ENCODE results near the gene PTPRM.

- TF ChIP-seq CTCF (IDR thresholded peaks at IDR 0.05; ENCODE audit: low read depth, low read length) (no peak), POLR2A (IDR thresholded peaks at IDR 0.05; ENCODE audit: extremely low read depth, insufficient read length) (no peak), MYC (IDR thresholded peaks at IDR 0.05; ENCODE audit: low read depth, low read length) (no peak)
Observed at GRCh38 chr18:7696780-7697179, 129.7 kb downstream of the PTPRM start.
